Right renal cortex interstitium (tissue), 3 donors: Measurements from ENCODE around the gene PPP1R15B. TPM values are rescaled to one million over a fixed set of nuclear protein-coding genes. Genes with fewer than 3 reads are reported as not detected.

Experiments used
- DNase-seq, 3 donors: peaks; one replicate each; pipeline ENCODE4 v3.0.0-alpha.2; 2013; ENCODE audit warnings: low read depth in 3 of 3, low spot score in 2 of 3
- polyA plus RNA-seq, 3 donors: library from polyadenylated mRNA; unstranded; fragments of 120-200 nt; gene quantifications; one replicate each; pipeline ENCODE4 v1.2.1, GENCODE V29; 2013; ENCODE audit not compliant: insufficient read length in 3 of 3

PPP1R15B gene
- polyA plus RNA-seq, 3 donors: 39.7 to 43.2 (median 39.7) TPM

DNA sequence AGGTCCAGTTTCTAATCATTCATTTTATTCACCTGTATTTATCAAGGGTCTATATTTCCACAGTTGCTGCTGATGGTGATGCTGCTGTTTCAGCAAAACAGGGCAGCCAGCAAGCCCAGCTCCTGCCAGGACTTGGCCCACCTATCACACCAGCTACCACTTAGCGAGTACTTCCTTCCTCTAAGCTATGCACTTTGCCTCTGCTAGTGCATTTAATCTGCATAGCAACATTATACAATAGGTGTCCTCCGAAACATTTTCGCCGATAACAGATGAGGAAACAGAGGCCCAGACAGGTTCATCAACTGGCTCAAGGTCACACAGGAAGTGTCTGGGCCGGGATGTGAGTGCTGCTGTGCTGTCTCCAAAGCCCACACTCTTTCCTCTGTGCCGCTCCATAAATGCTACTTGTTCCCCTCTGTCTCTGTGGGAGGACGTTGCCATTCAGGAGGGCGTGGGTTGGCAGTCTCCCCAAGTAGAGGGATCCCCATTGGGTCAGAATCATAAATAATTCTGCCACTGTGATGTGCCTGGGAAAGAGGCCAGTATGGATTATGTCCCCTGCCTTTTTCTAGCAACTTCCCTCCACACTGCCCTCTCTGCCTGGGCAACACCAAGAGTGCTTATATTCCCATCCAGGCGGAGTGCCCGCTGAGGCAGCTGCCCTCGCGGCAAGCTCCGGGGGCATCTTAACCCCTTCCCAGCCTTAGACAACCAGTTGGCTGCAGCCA, 42.5 kb downstream of the PPP1R15B start:
- no peak for DNase-seq

DNA sequence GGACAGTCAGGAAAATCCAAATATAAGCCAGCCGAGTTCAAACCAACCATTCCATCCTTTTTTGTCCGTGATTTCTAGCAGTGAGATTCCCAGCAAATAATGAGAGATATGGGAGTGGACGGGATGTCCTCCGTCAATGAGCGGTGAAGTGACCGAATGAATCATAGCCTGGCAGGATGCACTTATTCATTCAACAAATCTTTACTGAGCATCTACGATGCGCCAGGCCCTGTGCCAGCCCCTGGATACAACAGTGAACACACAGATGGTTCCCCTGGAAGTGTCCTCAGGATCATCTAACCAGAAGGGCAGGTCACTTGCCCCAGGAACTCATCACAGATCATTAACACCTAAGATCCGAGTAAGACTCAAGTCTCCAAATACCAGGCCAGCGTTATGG, 43.7 kb downstream of the PPP1R15B start:
- no peak for DNase-seq

DNA sequence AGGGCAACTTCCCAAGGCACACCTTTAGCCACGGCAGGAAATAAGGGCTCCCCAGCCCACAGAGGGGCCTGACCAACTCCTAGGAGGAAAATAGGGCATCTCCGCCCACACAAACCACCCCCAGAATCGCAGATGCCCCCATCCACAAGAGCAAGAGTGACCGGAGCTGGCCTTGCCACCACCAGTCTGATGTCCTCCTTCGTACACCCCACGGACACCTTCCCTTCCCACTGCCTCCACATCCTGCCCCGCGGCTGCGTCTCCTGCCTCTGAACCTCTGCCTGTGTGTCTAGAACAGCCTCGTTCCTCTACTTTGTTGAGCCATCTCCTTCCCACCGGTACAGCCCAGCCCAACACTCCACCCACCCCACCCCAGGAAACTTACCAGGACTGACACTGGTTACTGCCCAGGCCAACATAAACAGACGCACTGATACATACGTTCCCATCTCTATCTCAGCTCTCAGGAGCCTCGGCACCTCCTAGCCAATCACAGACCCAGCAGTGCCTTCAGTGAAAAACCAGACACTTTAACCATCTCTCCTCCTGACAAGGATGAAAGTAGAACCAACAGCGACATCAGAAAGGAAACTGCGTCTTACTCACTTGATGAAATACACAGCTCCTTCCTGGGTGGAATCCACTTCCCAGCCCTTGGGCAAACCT, 44.3 kb downstream of the PPP1R15B start:
- DNase-seq: no peak

DNA sequence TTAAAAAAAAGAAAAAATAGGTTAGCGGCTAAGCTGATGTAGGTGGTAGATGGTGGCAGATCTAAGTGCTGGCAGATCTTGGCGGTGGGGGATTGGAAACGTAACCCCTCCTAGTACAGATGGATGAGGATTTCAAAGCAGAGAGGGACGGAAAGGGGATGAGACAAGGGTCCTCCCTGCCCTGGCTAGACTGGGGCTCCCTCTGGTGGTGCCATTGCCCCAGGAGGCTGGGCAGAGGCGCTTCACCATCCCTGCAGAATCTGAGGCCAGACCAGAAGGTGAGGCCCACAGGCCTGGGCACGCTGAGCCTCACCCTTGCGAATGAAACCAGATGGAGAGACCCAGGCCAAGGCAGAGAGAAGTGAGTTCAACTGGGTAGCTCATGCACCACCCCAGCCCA, 44.9 kb downstream of the PPP1R15B start:
- DNase-seq: no peak

DNA sequence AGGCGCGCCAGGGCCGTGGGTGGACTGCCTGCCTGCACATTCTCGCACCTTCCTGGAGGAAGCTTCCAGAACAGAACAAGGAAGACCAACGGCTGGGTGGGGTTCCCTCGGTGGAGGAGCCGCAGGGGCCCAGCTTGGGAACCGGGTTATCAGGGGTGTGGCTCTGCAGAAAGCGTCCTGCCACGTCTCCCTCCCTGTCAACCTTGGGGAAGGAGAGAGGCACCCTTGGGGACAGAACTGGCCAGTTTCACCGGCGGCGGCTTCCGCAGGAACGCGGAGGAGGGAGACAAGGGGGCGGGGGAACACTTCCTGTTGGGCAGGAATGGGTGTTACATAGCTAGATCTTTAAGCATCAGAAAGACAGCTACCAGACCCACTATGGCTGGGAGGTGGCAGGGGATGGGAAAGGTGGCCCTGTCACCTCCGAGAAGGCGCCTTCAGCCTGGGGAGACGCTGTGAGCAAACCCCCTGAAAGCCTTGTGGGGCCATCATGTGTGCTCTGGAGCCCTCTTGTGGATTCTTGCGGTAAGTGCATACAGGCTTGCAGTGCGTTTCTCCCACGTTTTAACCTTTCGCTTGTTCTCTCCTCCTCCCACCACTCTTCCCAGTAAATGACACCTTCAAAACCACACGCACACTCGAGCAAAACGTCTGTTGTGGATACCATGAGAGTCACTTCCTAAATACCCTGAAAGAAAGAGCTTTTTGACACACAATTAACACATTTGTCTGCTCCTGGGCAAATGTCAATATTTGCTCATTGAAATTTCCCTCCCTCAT, 48.1 kb downstream of the PPP1R15B start:
- DNase-seq: no peak

DNA sequence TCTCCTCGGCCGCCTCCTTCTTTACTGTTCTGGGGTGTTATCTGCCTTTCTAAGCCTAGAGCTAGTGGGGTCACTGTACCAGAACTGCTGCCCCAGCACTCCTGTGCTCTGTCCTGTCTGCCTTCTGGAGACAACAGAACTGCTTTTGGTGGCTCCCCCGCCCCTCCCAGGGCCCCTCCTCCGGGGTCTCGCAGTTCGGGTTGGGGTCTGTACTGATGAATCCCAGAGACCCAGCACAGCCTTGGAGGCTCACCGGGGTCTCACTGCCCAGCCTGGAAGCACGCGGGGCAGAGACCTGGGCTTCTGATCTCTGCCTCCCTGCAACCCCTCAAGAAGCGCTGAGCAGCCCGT, 48.7 kb downstream of the PPP1R15B start:
- no peak for DNase-seq

DNA sequence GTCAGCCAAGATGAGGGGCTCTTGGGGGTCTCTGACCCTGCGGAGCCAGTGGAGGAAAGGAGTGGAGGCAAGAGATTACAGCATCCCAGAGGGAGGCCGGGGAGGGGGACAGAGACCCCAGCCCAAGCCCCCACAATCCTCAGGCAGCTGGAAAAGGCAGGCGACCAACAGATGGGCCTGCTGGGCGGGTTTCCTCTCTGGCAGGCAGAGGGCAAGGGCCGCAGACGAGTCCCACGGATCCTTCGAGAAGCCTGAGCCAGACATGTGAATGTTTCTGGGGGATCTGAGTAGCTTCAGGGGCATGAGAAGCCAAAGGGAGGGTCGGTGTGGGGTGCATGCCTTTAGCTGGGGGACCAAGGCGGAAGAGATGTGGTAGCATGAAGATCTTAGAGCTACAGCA, 49.8 kb downstream of the PPP1R15B start:
- DNase-seq: no peak

DNA sequence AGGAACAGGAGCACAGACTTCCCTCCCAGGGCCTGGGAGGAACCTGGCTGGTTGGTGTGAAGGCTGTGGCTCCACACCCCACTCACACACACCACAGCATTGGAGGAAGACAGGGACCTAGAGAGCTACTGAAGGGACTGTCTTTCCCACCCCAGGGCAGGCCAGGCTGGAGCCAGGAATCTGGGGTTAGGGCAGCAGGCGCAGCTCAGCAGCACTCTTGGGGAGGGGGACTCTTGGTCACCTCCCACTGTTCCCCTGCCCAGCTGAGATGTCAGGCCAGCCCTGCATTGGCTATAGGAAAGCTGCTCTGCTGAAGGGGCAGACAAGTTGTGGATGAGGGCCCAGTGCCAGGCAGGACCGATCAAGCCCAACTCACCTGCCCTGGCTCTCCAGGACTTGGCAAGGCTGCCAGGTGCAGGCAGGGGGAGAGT, 50.3 kb downstream of the PPP1R15B start:
- DNase-seq: no peak

DNA sequence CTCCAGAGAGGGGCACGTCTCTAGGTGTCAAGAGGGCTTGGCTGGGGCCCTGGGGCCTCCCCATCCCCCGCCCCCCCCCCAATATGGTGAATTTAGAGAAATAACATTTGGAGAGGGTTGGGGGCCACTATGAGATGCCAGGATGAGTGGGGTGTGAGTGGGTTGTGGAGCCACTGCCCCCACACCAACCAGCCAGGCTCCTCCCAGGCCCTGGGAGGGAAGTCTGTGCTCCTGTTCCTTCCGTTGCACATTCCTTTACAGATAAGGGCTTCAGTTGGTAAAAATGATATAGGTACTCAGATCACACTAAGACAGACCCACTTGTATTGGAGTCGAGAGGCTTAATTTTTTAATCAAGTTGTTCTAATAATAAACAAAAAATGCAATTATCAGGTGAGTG, 51.3 kb downstream of the PPP1R15B start:
- DNase-seq: no peak

DNA sequence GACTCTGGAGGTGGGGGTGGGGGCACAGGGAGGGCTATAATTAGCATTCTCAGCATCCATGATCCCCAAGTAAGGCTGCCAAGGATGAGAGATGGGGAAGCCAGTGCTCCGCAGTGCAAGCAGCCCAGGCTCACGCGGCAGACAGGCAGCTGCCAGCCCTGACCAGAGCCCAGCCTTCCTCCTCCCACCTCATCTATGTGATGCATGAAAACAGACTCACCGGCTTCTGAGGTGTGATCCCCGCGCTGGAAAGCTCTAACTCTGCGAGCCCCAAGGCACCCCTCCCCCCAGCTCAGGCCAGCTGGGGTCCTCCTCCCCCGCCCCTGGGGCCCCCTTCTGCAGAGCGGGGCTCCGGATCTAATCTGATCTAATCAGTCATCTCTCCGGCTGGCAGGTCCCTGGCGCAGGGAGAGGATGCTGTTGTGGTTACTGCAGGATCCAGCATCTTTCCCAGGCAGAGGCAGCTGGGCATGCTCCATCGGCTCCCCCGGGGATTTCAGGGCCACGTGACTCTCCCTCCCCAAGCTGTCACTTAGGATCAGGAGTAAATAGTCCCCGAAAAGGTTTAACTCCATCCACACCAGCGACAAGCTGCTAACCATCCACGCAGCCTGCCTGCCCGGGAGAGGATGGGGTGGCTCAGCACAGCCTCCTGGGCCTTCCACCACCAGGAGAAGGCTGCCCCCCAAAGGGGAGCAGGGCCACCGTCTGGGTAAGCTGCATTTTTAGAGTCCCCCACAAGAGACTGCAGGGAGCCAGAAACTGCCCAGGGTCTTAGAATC, 52.0 kb downstream of the PPP1R15B start, which contains the start of gene PLEKHA6:
Gene PLEKHA6, minus strand, starts transcription at position 456 of the 782 bp plus-strand sequence. CDS start 86,202 bp downstream, outside the sequence.
- no peak for DNase-seq

DNA sequence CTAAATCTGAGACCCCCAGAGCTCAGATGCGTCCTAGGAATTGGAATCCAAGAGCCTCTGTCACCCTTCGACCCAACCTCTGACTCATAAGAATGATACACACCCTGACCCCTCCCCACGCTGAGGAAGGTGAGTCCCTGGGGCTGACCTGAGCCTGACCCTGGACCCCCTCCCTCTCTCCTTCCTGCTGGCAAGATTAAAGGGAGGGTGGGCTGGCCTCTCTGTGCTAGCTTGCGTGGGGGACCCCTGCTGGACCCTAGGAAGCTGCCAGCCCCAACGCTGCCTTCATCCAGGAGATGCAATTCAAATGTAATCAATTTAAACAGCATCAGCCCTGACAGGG, 52.5 kb downstream of the PPP1R15B start:
- DNase-seq: no peak

DNA sequence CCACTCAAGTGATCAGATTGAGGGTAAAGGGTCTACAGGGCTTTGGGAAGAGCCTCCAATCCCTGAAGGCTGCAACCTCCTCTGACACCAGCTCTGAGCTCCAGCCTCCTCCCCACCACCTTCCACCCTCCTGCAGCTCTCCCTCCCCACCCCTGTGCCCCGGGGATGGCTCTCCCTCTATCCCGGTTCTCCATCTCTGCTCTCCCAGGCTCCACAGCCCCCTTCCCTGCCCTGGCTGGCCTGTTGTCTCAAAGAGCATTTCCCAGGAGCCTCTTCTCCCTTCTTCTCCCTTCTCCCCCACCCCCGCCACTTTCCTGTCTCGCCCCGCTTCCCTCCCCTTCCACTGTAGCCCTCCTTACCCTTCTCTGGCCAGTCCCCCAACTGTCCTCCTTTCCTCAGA, 53.0 kb downstream of the PPP1R15B start:
- no peak for DNase-seq

DNA sequence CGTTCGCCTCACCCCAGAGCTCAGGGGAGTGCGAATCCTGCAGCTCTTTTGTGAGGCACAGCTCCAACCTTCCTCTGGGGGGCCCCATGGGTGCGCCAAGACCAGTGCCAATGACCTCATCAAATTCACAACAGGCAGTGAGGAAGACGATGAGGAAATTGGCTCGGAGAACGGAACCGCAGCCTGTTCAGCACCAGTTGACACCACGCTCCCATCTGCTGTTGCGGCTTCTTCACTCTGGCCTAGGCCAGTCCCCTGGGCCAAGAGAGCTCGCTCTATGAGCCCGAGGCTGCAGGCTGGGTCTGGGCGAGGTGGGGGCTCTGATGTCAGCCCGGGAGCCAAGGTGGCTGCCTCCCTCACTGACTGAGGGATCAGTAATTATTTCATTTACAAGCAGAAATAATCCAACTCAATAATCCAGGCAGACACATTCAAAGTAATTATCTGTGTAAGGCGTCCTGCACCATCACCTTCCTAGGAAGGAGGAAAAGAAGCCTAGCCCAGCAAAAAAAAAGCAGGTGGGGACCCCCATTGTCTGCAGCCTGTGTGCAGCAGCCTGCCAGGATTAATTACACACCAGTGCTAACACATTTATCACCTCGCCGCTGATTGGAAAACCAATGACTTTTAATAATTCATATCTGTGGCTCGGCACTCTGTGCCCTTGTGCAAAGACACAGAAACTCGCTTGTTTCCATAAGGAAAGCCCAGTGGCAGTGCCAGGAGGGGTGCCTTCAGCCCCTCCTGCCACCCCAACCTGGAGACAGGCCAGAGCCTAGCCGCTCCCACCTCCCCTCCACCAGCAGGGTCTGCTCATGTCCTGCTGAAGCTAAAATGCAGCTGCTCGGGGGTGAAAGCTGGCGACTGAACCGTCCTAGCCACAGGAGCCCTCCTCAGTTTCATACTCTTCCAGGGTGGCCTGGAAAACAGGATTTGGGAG, 53.8 kb downstream of the PPP1R15B start:
- DNase-seq: no peak

DNA sequence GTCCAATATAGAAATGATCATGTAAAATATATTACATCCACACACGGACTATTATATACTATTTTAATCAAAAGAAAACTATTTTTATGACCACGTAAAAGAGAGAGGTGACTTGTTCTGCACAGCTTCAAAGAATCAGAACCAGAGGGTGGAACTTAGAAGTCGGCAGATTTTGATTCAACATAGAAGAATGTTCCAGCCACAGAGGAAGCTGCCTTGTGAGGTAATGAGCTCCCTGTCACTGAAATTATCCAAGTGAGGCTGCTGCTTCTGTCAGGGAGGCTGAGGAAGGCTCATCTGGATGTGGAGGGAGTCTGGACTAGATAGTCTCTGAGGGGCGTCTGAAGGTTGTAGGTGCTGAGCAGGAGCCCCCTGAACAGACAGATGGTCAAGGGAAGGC, 54.6 kb downstream of the PPP1R15B start:
- no peak for DNase-seq

DNA sequence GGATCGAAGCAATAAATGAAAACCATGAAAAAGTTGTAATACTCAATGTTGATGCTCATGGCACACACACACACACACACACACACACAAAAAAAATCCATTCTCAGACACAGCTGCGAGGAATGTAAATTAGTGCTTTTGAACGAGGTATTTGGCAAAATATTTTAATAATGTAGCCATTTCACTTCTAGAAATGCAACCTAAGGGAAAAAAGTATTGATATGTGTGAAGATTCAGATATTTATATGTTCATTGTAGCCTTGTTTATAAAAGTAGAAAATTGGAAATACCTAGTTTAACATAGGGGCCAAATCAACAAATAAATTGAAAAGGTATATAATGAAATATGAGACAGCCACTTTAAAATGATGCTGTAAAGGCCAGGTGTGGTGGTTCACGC, 55.7 kb downstream of the PPP1R15B start:
- no peak for DNase-seq

DNA sequence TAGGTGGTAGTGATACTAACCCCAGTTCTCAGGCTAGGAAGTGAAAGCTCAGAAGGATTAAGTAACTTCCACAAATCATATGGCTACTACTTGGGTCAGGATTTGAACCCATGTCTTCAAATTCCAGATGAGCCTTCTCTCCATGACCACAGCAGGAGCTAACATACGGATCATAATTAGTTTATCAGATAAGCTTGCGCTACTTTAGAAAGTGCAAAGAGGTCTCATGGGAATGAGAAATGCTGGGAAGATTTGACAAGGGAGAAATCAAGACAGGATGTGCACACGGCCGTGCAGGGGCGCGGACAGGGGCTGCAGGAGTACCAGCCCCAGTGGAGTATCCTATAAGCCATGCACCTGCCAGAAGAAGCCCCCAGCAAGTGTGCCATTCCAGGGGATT, 57.0 kb downstream of the PPP1R15B start:
- no peak for DNase-seq
